Measurements from ENCODE around the gene STXBP3.
A peak's percentile ranks its signal among the peaks of the same experiment; 100 is the strongest.

STXBP3 gene

DNA sequence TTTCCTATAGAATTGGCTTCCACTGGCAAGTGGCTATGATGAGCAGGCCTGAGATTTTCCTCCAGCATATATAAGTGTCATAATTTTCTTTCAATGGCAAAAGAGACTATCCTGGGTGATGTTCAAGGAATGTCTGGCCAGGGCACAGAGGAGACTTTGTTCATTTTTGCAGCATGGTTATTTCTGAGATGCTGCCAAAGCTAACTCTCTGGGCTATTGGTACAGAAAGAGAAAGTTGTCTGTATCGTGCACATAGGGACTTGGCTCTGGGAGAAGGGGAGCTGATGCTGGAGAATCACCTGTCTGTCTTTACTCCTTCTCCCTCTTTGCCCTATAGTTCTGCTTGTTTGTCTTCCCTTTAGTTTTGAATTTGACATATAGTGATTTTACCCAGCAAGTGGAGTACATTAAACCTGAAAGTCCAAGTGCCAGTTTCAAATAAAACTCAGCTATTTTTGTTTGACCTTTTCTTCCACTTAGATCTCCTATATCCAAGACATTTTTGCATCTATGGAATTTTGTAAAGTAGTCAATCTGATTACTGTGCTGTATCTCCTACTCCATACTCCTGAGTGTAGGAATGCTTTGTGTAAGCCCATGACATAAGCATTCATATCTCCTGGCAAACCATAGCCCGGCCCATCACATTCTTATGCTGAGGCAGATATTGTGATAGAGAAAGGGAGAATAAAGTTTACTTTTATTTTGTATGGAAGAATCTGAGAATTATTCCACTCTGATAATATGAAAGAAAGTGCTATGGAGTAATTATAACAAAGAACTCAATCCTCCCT is 29.8 kb upstream of the STXBP3 start:
- Histone ChIP-seq H3K4ac (ENCODE audit: low read depth in 1 of 2, low read length in 2 of 2) (no peak overlapping the region), H3K4me2 (ENCODE audit: low read length, poor library complexity, severe bottlenecking) (no peak overlapping the region), H3K27me3 (ENCODE audit: control insufficient read depth in 1 of 2, insufficient read depth in 1 of 2, low read length in 2 of 2) (no peaks in the 10 kb centered on the region), H2AFZ (ENCODE audit: low read depth, low read length) (no peak overlapping the region), H4K91ac (ENCODE audit: low read length) (no peak overlapping the region), H3K9me3 (ENCODE audit: control insufficient read depth, low read length) (no peaks in the 10 kb centered on the region), H2BK15ac (ENCODE audit: low read depth, poor library complexity, severe bottlenecking) (no peak overlapping the region), H2AK5ac (ENCODE audit: low read length, severe bottlenecking) (no peak overlapping the region), H2BK12ac (ENCODE audit: low read length in 2 of 2) (no peak overlapping the region), H3K18ac (ENCODE audit: low read depth in 1 of 2, low read length in 2 of 2) (no peak overlapping the region), H3K9ac (ENCODE audit: low read length) (no peak overlapping the region), H4K8ac (ENCODE audit: low read length) (peak overlapping the region; percentile 79), H3K79me1 (replicated peaks; ENCODE audit: low read length, poor library complexity, severe bottlenecking) (no peaks in the 10 kb centered on the region), H3K27ac (ENCODE audit: low read length, poor library complexity, severe bottlenecking) (no peak overlapping the region), H3K4me3 (ENCODE audit: insufficient read depth in 1 of 2, low read depth in 1 of 2, low read length in 2 of 2) (no peak overlapping the region), H3K4me1 (ENCODE audit: control insufficient read depth, insufficient read depth, low read depth, low read length) (peaks cover 8% of the 10 kb centered on the region), H3K23ac (ENCODE audit: low read length in 2 of 2) (no peak overlapping the region), H3K36me3 (ENCODE audit: control insufficient read depth in 1 of 2, insufficient read depth in 2 of 2, low read depth in 1 of 2, low read length in 2 of 2) (no peaks in the 10 kb centered on the region), H2BK5ac (ENCODE audit: low read depth, low read length, poor library complexity, severe bottlenecking) (no peak overlapping the region), H2BK120ac (ENCODE audit: low read depth, low read length) (no peak overlapping the region), H3K14ac (ENCODE audit: low read length in 2 of 2) (no peak overlapping the region)
- WGBS = 100% methylated on average over 1 of the region's 2 CpGs
- DNase-seq = no peak

DNA sequence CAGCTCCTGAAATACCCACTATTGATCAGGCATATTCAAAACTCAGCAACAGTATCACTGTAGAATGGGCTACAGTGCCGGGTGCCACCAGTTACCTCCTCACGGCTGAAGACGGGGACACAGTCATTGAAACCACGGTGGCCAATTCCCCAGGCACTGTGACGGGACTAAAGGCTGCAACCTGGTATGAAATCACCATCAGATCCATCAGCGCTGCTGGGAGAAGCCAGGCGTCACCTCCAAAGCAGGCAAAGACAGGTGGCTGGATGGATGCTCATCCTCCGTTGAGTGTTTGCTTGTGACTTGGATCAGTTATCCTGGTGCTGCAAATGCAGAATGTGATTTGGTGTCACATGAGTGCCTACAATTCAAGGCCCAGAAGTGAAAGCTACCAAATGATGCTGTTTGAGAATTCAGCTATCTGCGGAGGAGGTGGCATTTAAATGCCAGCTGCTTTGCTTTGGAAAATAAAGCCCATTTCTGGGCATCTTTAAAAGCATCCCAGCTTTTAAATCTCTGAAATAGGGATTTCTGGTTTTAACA is 28.6 kb upstream of the STXBP3 start:
- H2BK5ac ChIP-seq (ENCODE audit: low read depth, low read length, poor library complexity, severe bottlenecking) = no peak overlapping the region
- no peak overlapping the region for H2BK12ac ChIP-seq (ENCODE audit: low read length in 2 of 2)
- no peak overlapping the region for H4K91ac ChIP-seq (ENCODE audit: low read length)
- H2AFZ ChIP-seq (ENCODE audit: low read depth, low read length) = no peak overlapping the region
- peaks cover 6% of the 10 kb centered on the region for H3K4me1 ChIP-seq (ENCODE audit: control insufficient read depth, insufficient read depth, low read depth, low read length)
- no peaks in the 10 kb centered on the region for H3K36me3 ChIP-seq (ENCODE audit: control insufficient read depth in 1 of 2, insufficient read depth in 2 of 2, low read depth in 1 of 2, low read length in 2 of 2)
- no peak overlapping the region for H2BK15ac ChIP-seq (ENCODE audit: low read depth, poor library complexity, severe bottlenecking)
- H3K4ac ChIP-seq (ENCODE audit: low read depth in 1 of 2, low read length in 2 of 2) = no peak overlapping the region
- no peaks in the 10 kb centered on the region for H3K9me3 ChIP-seq (ENCODE audit: control insufficient read depth, low read length)
- 93% methylated on average over 9 of the region's 9 CpGs for WGBS
- H3K9ac ChIP-seq (ENCODE audit: low read length) = no peak overlapping the region
- no peak overlapping the region for H3K27ac ChIP-seq (ENCODE audit: low read length, poor library complexity, severe bottlenecking)
- H3K14ac ChIP-seq (ENCODE audit: low read length in 2 of 2) = no peak overlapping the region
- DNase-seq = no peak
- H4K8ac ChIP-seq (ENCODE audit: low read length) = no peak overlapping the region
- H3K23ac ChIP-seq (ENCODE audit: low read length in 2 of 2) = no peak overlapping the region
- H3K4me2 ChIP-seq (ENCODE audit: low read length, poor library complexity, severe bottlenecking) = no peak overlapping the region
- no peak overlapping the region for H2AK5ac ChIP-seq (ENCODE audit: low read length, severe bottlenecking)
- no peak overlapping the region for H3K4me3 ChIP-seq (ENCODE audit: insufficient read depth in 1 of 2, low read depth in 1 of 2, low read length in 2 of 2)
- H2BK120ac ChIP-seq (ENCODE audit: low read depth, low read length) = no peak overlapping the region
- no peaks in the 10 kb centered on the region for H3K79me1 ChIP-seq (replicated peaks; ENCODE audit: low read length, poor library complexity, severe bottlenecking)
- no peaks in the 10 kb centered on the region for H3K27me3 ChIP-seq (ENCODE audit: control insufficient read depth in 1 of 2, insufficient read depth in 1 of 2, low read length in 2 of 2)
- no peak overlapping the region for H3K18ac ChIP-seq (ENCODE audit: low read depth in 1 of 2, low read length in 2 of 2)

DNA sequence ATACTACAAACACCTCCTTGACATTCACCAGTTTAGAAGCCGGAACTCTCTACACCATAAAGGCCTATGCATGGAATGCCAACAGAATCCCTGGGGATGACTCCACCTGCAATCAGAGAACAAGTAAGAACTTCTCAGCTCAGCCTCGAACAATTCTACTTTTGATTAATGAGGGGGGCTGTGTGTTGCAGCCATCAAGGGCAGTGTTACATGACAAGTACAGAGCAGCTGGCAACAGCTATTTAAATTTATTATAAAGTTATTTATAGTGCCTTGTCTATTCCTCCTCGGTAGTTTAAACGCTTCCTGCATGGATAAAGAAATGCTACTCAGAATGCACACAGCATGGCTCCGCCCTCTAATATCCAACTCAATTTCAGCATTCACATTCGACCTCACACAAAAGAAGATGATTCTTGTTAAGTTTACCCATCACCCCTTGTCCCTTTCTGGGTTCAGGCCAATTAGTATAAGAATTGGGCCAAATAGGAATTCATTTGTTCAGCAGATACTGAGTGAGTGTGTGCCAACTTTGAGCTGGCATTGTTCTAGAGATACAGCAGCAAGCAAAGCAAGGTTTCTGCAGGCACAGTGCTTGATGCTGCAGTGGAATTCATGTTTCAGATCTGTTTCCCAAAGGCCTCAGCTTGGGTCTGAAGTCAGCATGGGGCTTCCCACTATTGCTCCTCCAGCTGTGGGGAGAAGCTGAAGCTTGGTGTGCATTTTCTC is 27.4 kb upstream of the STXBP3 start:
- Histone ChIP-seq H3K4me3 (ENCODE audit: insufficient read depth in 1 of 2, low read depth in 1 of 2, low read length in 2 of 2) (peak overlapping the region in 1 of 2 experiments; percentile 42), H3K36me3 (ENCODE audit: control insufficient read depth in 1 of 2, insufficient read depth in 2 of 2, low read depth in 1 of 2, low read length in 2 of 2) (no peaks in the 10 kb centered on the region), H3K4ac (ENCODE audit: low read depth in 1 of 2, low read length in 2 of 2) (no peak overlapping the region), H3K18ac (ENCODE audit: low read depth in 1 of 2, low read length in 2 of 2) (peak overlapping the region in 1 of 2 experiments; percentile 9), H3K27ac (ENCODE audit: low read length, poor library complexity, severe bottlenecking) (no peak overlapping the region), H3K79me1 (replicated peaks; ENCODE audit: low read length, poor library complexity, severe bottlenecking) (no peaks in the 10 kb centered on the region), H3K23ac (ENCODE audit: low read length in 2 of 2) (no peak overlapping the region), H2AFZ (ENCODE audit: low read depth, low read length) (no peak overlapping the region), H3K14ac (ENCODE audit: low read length in 2 of 2) (no peak overlapping the region), H2BK12ac (ENCODE audit: low read length in 2 of 2) (no peak overlapping the region), H2BK5ac (ENCODE audit: low read depth, low read length, poor library complexity, severe bottlenecking) (no peak overlapping the region), H2BK15ac (ENCODE audit: low read depth, poor library complexity, severe bottlenecking) (peak overlapping the region; percentile 26), H3K9ac (ENCODE audit: low read length) (peak overlapping the region; percentile 60), H2AK5ac (ENCODE audit: low read length, severe bottlenecking) (no peak overlapping the region), H3K9me3 (ENCODE audit: control insufficient read depth, low read length) (no peaks in the 10 kb centered on the region), H4K91ac (ENCODE audit: low read length) (no peak overlapping the region), H3K4me1 (ENCODE audit: control insufficient read depth, insufficient read depth, low read depth, low read length) (peaks cover 6% of the 10 kb centered on the region), H4K8ac (ENCODE audit: low read length) (no peak overlapping the region), H3K4me2 (ENCODE audit: low read length, poor library complexity, severe bottlenecking) (no peak overlapping the region), H3K27me3 (ENCODE audit: control insufficient read depth in 1 of 2, insufficient read depth in 1 of 2, low read length in 2 of 2) (no peaks in the 10 kb centered on the region), H2BK120ac (ENCODE audit: low read depth, low read length) (no peak overlapping the region)
- 80% methylated on average over 6 of the region's 6 CpGs for WGBS
- DNase-seq = peak; percentile 43
